Measurements from ENCODE around the gene PIRT.

- TF ChIP-seq, protein P1, sequence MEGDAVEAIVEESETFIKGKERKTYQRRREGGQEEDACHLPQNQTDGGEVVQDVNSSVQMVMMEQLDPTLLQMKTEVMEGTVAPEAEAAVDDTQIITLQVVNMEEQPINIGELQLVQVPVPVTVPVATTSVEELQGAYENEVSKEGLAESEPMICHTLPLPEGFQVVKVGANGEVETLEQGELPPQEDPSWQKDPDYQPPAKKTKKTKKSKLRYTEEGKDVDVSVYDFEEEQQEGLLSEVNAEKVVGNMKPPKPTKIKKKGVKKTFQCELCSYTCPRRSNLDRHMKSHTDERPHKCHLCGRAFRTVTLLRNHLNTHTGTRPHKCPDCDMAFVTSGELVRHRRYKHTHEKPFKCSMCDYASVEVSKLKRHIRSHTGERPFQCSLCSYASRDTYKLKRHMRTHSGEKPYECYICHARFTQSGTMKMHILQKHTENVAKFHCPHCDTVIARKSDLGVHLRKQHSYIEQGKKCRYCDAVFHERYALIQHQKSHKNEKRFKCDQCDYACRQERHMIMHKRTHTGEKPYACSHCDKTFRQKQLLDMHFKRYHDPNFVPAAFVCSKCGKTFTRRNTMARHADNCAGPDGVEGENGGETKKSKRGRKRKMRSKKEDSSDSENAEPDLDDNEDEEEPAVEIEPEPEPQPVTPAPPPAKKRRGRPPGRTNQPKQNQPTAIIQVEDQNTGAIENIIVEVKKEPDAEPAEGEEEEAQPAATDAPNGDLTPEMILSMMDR (IDR thresholded peaks at IDR 0.05; ENCODE audit: low read length): no peak
- no peak for TF ChIP-seq EZH2 (optimal IDR thresholded peaks at IDR 0.05; ENCODE audit: low read depth, low read length)
Observed at GRCh38 chr17:10859051-10859450, 21.2 kb upstream of the PIRT start.
